RPMI8226 (cell line): ENCODE data around the gene MRTFA.

ENCODE experiments used
- DNase-seq: peaks from one replicate; pipeline ENCODE4 v3.0.0-alpha.2; 2015

The MRTFA gene

DNA sequence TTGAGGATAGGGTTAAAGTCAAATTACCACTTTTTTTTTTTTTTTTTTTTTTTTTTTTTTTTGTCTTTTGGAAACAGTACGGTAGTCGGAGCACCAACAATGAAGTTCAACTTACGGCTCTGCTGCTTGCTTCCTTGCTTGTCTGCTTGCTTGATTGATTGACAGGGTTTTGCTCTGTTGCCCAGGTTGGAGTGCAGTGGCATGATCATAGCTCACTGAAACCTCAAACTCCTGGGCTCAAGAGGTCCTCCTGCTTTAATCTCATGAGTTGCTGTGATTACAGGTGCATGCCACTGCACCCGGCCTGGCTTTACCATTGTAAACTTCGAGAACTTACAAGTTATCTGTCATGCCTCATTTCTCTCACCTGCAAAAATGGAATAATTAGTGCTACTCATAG, 260.4 kb downstream of the MRTFA start:
- DNase-seq, result no peak

DNA sequence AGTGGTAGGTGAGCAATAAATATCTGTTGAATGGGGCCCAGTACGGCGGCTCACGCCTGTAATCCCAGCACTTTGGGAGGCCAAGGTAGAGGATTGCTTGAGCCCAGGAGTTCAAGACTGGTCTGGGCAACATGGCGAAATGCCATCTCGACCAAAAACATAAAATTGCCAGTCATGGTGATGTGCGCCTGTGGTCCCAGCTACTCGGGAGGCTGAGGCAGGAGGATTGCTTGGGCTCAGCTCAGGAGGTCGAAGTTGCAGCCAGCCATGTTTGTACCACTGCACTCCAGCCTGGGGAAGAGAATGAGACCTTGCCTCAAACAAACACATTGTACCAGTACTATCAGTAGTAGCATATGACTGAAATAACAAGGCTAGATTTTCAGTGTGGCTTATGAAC, 262.0 kb downstream of the MRTFA start:
- DNase-seq, result no peak

DNA sequence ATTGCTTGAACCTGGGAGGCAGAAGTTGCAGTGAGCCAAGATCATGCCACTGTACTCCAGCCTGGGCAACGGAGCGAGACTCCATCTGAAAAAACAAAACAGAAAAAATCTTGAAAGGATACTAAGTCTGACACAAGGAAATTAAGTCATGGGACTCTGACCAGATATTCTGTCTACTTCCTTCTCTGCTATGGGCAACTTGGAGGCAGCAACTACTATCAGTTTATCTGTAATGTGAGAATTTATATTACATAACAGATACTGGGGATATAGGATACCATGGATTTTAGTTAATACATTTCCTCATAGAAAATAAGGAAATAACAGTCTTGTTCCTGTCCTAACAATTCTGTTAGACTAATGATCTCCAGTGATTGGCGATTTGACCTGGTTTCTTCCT, 267.7 kb downstream of the MRTFA start:
- DNase-seq, result no peak

DNA sequence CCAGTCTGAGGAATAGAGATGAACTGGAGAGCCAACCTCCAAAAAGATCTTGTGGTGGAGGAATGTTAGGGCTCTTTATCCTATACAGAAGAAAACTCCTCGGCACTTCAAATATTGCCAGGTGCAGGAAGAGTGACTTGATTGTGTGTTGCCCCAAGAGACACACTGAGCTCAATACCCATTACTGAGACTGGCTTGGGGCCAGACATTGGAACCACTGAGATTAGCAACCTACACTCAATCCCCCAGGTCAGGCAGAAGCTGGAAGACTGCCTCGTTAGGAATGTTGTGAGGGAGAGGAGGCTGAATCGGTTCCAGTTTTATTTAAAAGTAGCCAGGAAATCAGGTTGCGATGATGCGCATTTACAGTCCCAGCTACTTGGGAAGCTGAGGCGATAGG, 268.5 kb downstream of the MRTFA start:
- DNase-seq, result no peak

DNA sequence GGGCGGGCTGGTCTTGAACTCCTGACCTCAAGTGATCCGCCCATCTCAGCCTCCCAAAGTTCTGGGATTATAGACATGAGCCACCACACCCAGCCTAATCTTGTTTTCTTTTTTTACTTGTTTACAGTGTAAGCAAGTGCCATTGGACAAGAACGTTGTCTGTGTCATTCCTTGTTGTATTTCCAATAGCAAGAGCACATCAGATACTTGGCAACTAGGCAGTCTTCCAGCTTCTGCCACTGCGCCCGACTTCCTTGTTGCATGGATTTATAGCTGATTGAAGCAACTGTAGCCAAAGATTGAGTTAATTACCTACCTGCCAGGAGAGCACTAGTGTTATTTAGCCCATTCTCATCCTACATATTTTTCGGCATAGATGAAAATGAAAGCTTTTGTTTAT, 269.2 kb downstream of the MRTFA start:
- DNase-seq, result no peak

DNA sequence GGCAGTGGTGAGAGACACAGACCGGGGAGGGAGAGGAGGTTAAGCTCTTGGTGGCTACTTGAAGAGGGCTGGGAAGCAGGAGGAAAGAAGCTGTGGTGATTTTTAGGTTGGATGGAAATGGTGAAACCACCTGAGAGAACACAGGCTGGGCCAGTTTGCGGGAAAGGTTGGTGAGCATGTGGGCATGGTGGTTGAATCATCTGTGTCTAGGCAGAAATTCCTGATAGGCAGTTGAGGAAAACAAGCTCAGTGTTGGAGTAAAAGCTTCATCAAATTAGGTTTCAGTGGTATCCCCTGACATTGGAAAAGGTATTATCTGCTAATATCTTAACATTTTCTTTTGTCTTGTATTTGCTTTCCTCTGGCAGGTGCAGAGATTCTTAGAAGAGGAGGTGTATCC, 270.5 kb downstream of the MRTFA start:
- DNase-seq, result no peak

DNA sequence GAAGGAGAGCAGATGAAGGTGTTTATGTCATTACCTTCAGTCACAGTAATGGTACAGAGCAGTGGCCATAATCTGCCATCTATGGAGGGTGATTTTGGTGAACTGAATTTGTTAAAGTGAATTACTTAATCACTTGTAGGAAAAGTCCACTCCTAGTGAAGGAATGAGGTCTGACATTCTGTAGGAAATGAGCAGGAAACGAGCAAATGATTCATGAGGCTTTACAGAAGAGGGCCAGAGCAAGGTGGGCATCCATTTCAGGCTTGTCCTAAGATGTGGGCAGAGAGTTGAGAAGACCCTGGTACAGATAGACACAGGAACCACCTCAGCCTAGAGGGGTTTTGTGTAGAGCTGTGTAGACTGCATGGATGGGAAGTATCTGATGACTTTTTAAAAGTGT, 272.1 kb downstream of the MRTFA start:
- no peak for DNase-seq

DNA sequence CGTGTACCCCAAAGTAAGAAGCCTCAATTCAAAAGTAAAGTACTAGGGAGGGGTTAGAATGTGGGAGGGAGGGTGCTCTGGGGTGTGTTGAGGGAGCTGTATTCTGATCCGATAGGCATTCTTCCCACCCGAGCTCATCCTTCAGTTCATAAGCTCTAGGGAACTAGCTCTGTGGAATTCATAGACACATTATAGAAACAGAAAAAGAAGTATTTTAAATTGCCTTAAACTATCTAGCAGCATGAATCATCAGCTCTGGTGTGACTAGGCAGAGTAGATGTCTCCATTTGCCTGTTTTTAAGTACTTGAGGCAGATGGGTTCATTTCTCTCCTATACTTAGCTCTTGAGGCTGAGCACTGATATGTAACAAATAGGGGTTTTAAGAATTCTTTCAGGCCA, 273.5 kb downstream of the MRTFA start:
- DNase-seq, result no peak

DNA sequence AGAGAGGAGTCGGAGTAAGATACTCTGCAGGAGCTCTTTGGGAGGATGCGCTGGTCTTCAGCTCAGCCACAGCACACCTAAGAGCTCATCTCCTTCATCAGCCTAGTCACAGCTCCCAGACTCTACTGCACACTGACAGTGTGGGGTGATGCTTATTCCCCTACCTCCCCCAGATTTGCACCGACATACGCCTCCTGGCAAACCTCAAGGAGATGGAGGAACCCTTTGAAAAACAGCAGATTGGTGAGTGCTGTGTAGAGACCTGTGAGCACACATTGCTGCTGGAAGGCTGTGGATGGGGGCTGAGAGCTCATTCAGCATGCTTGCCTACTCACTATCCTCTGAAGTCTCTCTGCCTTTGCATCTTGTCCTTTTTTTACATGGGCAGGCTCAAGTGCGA, 275.4 kb downstream of the MRTFA start:
- no peak for DNase-seq
